ENCODE data around the gene HYOU1. TPM values are rescaled to one million over a fixed set of nuclear protein-coding genes. Genes with fewer than 3 reads are reported as not detected.

Gene HYOU1
- total RNA-seq, 2 experiments from 2014 or later: 76.5 to 81.4 TPM

GRCh38 chr11:118997627-118998387 lies 59.2 kb downstream of the HYOU1 start, which contains the start of gene CENATAC:
CENATAC (plus strand) TSS chr11:118998138; CDS start chr11:118998198, 60 bp downstream.
- H3K4me1 Mint-ChIP-seq (ENCODE audit: low read depth): peaks cover 46% of the 10 kb centered on the region
- Histone ChIP-seq H3K4me3 (ENCODE audit: low read length) (peak within 1 kb of the TSS; percentile 74), H3K27me3 (ENCODE audit: control insufficient read depth in 1 of 2, insufficient read depth in 2 of 2, low read length in 2 of 2) (no peaks in the 10 kb centered on the region), H3K4me1 (ENCODE audit: insufficient read depth, low read length) (peaks cover 31% of the 10 kb centered on the region), H3K36me3 (ENCODE audit: insufficient read depth, low read length) (peaks cover 25% of the 10 kb centered on the region), H3K9me3 (ENCODE audit: control insufficient read depth in 1 of 2, insufficient read depth in 1 of 2, low read length in 2 of 2) (no peaks in the 10 kb centered on the region), H3K27ac (ENCODE audit: low read depth in 1 of 2, low read length in 2 of 2) (peak within 1 kb of the TSS; percentile 74 to 78)
- no peak for TF ChIP-seq CTCF (IDR thresholded peaks at IDR 0.05)
- POLR2A ChIA-PET: interaction anchor here (0.6 to 5.9 kb wide), 24 partner anchors 12 to 562 kb away, joined by 3 to 74 read pairs (median 4); partner anchors contain the start of genes BCL9L, C2CD2L, DPAGT1 and HMBS
- peak within 1 kb of the TSS; percentile 90 for H3K27ac Mint-ChIP-seq
- H3K9me3 Mint-ChIP-seq: no peaks in the 10 kb centered on the region
- peak; percentile 91 for ATAC-seq (ENCODE audit: poor library complexity)
- intact Hi-C loops (cut with DNase I, micrococcal nuclease): loop anchor here (1.0 to 5.0 kb wide), 4 partner anchors 20 to 66 kb away; partner anchors contain the start of genes RPS25 (in 2 of the 2), SLC37A4 (in 2 of the 2) and TRAPPC4 (in 2 of the 2)
- H3K27me3 Mint-ChIP-seq: no peaks in the 10 kb centered on the region
- H3K4me3 Mint-ChIP-seq: peak within 1 kb of the TSS; percentile 98
- DNase-seq: peak; percentile 90 to 98 (median 96)
- peaks cover 54% of the 10 kb centered on the region for H3K36me3 Mint-ChIP-seq (ENCODE audit: low read depth)
- CTCF ChIA-PET: interaction anchor here (0.9 to 1.8 kb wide), 5 partner anchors 18 to 338 kb away, joined by 3 to 7 read pairs (median 3); partner anchors contain the start of genes RPS25, SLC37A4 and TRAPPC4

GRCh38 chr11:118996926-118997626 lies 59.9 kb downstream of the HYOU1 start:
- no peaks in the 10 kb centered on the region for H3K9me3 Mint-ChIP-seq
- intact Hi-C loops (cut with DNase I, micrococcal nuclease): loop anchor here (1.0 to 5.0 kb wide), 3 partner anchors 33 to 65 kb away; partner anchors contain the start of gene SLC37A4 (in 2 of the 2)
- H3K4me3 Mint-ChIP-seq: peak overlapping the region; percentile 98
- peaks cover 31% of the 10 kb centered on the region for H3K4me1 ChIP-seq (ENCODE audit: insufficient read depth, low read length)
- H3K27ac ChIP-seq (ENCODE audit: low read depth in 1 of 2, low read length in 2 of 2): peak overlapping the region; percentile 53 to 78
- H3K36me3 Mint-ChIP-seq (ENCODE audit: low read depth): peaks cover 47% of the 10 kb centered on the region
- peak overlapping the region; percentile 90 for H3K27ac Mint-ChIP-seq
- ChIA-PET POLR2A (interaction anchor here (0.6 to 5.9 kb wide), 23 partner anchors 11 to 561 kb away, joined by 3 to 74 read pairs (median 4); partner anchors contain the start of genes BCL9L, C2CD2L, DPAGT1 and HMBS), CTCF (interaction anchor here (0.6 to 1.8 kb wide), 5 partner anchors 18 to 601 kb away, joined by 3 to 7 read pairs (median 3); partner anchors contain the start of genes RPS25, SLC37A4 and TRAPPC4)
- TF ChIP-seq CTCF (IDR thresholded peaks at IDR 0.05): no peak
- peaks cover 20% of the 10 kb centered on the region for H3K36me3 ChIP-seq (ENCODE audit: insufficient read depth, low read length)
- ATAC-seq (ENCODE audit: poor library complexity): peak; percentile 41
- H3K9me3 ChIP-seq (ENCODE audit: control insufficient read depth in 1 of 2, insufficient read depth in 1 of 2, low read length in 2 of 2): no peaks in the 10 kb centered on the region
- H3K4me3 ChIP-seq (ENCODE audit: low read length): peak overlapping the region; percentile 74
- H3K27me3 ChIP-seq (ENCODE audit: control insufficient read depth in 1 of 2, insufficient read depth in 2 of 2, low read length in 2 of 2): no peaks in the 10 kb centered on the region
- peaks cover 46% of the 10 kb centered on the region for H3K4me1 Mint-ChIP-seq (ENCODE audit: low read depth)
- DNase-seq: peak in 10 of 14 experiments; percentile 3 to 77 (median 34)
- H3K27me3 Mint-ChIP-seq: no peaks in the 10 kb centered on the region

Small RNA genes within 50 kb of the gene (microRNA-seq; reads per million reads assigned to microRNA genes)
- gene MIR3656 (ENCODE audit: borderline microRNAs expressed, borderline replicate concordance): not detected

Other genes starting within 250 kb of the HYOU1 start
- 10 to 100 TPM; 13.2 to 14.3 TPM for gene CXCR5, start 173.3 kb downstream of the HYOU1 start, total RNA-seq
- 100 to 1,000 TPM; 326 to 332 TPM for gene BCL9L, start 131.3 kb downstream of the HYOU1 start, total RNA-seq
- gene UPK2, start 100.9 kb downstream of the HYOU1 start, total RNA-seq: under 1 TPM in 1 of 2 experiments, not detected in 1; 0.27 TPM
- gene FOXR1, start 85.4 kb downstream of the HYOU1 start, total RNA-seq: not detected
- 100 to 1,000 TPM; 121 to 122 TPM for gene CENATAC, start 59.1 kb downstream of the HYOU1 start, total RNA-seq
- 1,000 to 10,000 TPM; 2,261 to 2,296 TPM for gene RPS25, start 38.9 kb downstream of the HYOU1 start, total RNA-seq
- gene TRAPPC4, start 38.4 kb downstream of the HYOU1 start, total RNA-seq: 100 to 1,000 TPM; 101 to 106 TPM
- 1 to 10 TPM; 5.2 to 6.6 TPM for gene SLC37A4, start 26.3 kb downstream of the HYOU1 start, total RNA-seq
- gene VPS11, start 10.6 kb upstream of the HYOU1 start, total RNA-seq: 10 to 100 TPM; 76.4 to 84.3 TPM
- 1 to 10 TPM; 3.4 to 4.1 TPM for gene HMBS, start 27.7 kb upstream of the HYOU1 start, total RNA-seq
- gene DPAGT1, start 44.6 kb upstream of the HYOU1 start, total RNA-seq: 10 to 100 TPM in 1 of 2 experiments, 1 to 10 TPM in 1; 9.5 to 11.7 TPM
- 10 to 100 TPM; 16.0 to 16.2 TPM for gene C2CD2L, start 50.1 kb upstream of the HYOU1 start, total RNA-seq
- gene HINFP, start 64.4 kb upstream of the HYOU1 start, total RNA-seq: 10 to 100 TPM; 17.6 to 20.5 TPM
- under 1 TPM in 1 of 2 experiments, not detected in 1; 0.08 TPM for gene ABCG4, start 91.8 kb upstream of the HYOU1 start, total RNA-seq
- gene NLRX1, start 111.5 kb upstream of the HYOU1 start, total RNA-seq: 1 to 10 TPM; 4.2 to 5.4 TPM
- under 1 TPM; 0.59 to 0.63 TPM for gene NHERF4, start 128.3 kb upstream of the HYOU1 start, total RNA-seq
- 10 to 100 TPM; 19.5 to 20.8 TPM for gene CBL, start 149.1 kb upstream of the HYOU1 start, total RNA-seq